ENCODE data around the gene ASB6.
A peak's percentile ranks its signal among the peaks of the same experiment; 100 is the strongest.

Gene ASB6, protein sequence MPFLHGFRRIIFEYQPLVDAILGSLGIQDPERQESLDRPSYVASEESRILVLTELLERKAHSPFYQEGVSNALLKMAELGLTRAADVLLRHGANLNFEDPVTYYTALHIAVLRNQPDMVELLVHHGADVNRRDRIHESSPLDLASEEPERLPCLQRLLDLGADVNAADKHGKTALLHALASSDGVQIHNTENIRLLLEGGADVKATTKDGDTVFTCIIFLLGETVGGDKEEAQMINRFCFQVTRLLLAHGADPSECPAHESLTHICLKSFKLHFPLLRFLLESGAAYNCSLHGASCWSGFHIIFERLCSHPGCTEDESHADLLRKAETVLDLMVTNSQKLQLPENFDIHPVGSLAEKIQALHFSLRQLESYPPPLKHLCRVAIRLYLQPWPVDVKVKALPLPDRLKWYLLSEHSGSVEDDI

DNA sequence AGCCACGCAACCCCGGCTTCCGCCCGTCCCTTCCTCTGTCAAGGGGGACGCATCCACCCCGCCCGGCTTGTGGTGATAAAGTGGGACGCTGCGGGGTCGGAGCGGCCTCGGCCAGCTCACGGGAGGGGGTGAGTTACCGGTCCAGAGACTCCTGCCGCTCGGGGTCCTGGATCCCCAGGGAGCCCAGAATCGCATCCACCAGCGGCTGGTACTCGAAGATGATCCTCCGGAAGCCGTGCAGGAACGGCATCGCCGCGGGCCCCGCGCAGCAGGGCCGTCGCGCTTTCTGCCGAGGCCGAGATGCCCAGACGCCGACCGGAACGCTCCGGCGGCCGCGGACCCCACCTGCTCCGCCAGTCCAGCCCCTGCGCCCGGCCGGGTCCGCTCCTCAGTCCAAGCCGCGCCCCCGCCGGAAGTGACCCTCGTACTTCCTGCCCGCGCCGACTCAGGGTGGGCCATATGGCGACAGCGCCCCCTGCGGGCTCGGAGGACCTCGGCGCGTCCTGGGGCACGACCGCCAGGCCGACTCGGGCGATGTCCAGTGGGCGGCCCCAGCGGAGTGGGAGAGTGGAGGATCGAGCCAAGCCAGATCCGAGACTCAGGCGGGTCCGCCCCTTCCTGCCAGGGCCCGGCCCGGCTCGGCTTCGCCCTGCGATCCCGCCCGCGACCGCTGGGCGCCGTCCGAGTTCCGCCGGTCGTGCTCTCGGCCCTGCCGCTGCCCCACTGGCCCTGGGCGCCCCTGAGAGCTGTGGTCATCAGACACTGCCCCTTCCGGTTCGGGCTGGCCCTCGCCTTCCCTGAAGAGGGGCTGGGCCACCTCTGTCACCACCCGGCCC, at the start of gene ASB6:
ASB6 (minus strand) TSS at position 402 of the 836 bp plus-strand sequence; CDS start at position 250, 152 bp downstream.
- no peaks in the 10 kb centered on the region for H3K27me3 Mint-ChIP-seq
- peaks cover 13% of the 10 kb centered on the region for H3K4me1 Mint-ChIP-seq
- ATAC-seq (ENCODE audit: low read depth): peak; percentile 88

GRCh38 chr9:129688285-129689043, 46.5 kb upstream of the ASB6 start:
- no peaks in the 10 kb centered on the region for H3K4me1 Mint-ChIP-seq
- H3K36me3 Mint-ChIP-seq: no peaks in the 10 kb centered on the region
- H3K9me3 Mint-ChIP-seq: peaks cover 3% of the 10 kb centered on the region
- H3K4me3 Mint-ChIP-seq: no peak overlapping the region
- no peak overlapping the region for H3K27ac Mint-ChIP-seq
- no peak for ATAC-seq (ENCODE audit: low read depth)
- no peak for DNase-seq (ENCODE audit: low spot score in 2 of 2)
- H3K27me3 Mint-ChIP-seq: peaks cover 9% of the 10 kb centered on the region

More for the DNA sequence above, at the start of gene ASB6:
- Mint-ChIP-seq H3K9me3 (no peaks in the 10 kb centered on the region), H3K4me3 (peak within 1 kb of the TSS; percentile 85), H3K36me3 (peaks cover 9% of the 10 kb centered on the region), H3K27ac (peak within 1 kb of the TSS; percentile 74)
- DNase-seq (ENCODE audit: low spot score in 2 of 2): peak; percentile 97 to 100

GRCh38 chr9:129687391-129687790, 45.4 kb upstream of the ASB6 start:
- no peaks in the 10 kb centered on the region for H3K36me3 Mint-ChIP-seq
- no peak overlapping the region for H3K4me3 Mint-ChIP-seq
- H3K4me1 Mint-ChIP-seq: no peaks in the 10 kb centered on the region
- H3K9me3 Mint-ChIP-seq: peaks cover under 1% of the 10 kb centered on the region
- no peak overlapping the region for H3K27ac Mint-ChIP-seq
- no peak for DNase-seq (ENCODE audit: low spot score in 2 of 2)
- H3K27me3 Mint-ChIP-seq: peaks cover 7% of the 10 kb centered on the region
- no peak for ATAC-seq (ENCODE audit: low read depth)

- Mint-ChIP-seq H3K9me3 (no peaks in the 10 kb centered on the region), H3K4me1 (no peaks in the 10 kb centered on the region), H3K4me3 (no peak overlapping the region), H3K27ac (no peak overlapping the region), H3K36me3 (no peaks in the 10 kb centered on the region), H3K27me3 (peaks cover 7% of the 10 kb centered on the region)
- DNase-seq (ENCODE audit: low spot score in 2 of 2): no peak
- ATAC-seq (ENCODE audit: low read depth): no peak
Measured at GRCh38 chr9:129686736-129687135, 44.8 kb upstream of the ASB6 start.

DNA sequence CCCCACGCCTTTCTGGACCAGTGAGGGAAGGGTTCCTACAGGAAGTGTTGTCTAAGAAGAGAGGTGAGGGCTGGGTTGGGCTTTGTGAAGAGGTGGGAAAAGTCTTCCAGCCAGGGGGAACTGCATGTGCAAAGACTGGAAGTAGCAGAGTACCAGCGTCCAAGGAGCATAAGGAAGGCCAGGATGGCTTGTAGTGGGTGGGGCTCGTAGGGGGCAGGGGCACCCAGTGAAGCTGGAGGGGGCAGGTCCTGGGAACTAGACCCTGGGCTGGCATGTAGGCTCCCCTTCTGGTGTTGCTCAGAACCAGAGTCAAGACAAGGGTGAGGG, 43.9 kb upstream of the ASB6 start:
- Mint-ChIP-seq H3K36me3 (no peaks in the 10 kb centered on the region), H3K4me1 (no peaks in the 10 kb centered on the region), H3K4me3 (no peak overlapping the region), H3K9me3 (no peaks in the 10 kb centered on the region), H3K27ac (no peak overlapping the region), H3K27me3 (peaks cover 7% of the 10 kb centered on the region)
- DNase-seq (ENCODE audit: low spot score in 2 of 2) (no peak), ATAC-seq (ENCODE audit: low read depth) (no peak)

GRCh38 chr9:129685220-129685932, 43.4 kb upstream of the ASB6 start:
- Mint-ChIP-seq H3K9me3 (no peaks in the 10 kb centered on the region), H3K4me3 (no peak overlapping the region), H3K27ac (no peak overlapping the region), H3K27me3 (peaks cover 9% of the 10 kb centered on the region), H3K36me3 (no peaks in the 10 kb centered on the region), H3K4me1 (no peaks in the 10 kb centered on the region)
- no peak for ATAC-seq (ENCODE audit: low read depth)
- DNase-seq (ENCODE audit: low spot score in 2 of 2): no peak

DNA sequence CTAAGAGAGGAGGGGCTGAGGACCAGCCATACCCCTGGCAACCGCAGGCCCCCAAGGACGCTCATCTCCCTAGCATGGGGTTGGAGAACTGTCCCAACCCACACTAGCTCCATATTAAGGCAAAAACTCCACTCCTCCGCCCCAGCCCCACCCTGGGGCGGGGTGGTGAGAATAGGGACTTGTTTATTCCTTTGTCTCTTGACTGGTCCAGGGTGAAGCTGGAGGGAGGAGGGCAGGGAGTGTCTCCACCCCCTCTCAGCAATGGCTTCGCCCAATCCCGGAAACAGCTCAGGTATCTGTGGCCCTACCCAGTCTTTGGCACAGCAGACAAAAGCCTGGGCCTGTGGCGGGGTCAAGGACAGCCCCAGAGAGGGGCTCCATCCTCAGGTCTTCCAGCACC, 40.4 kb upstream of the ASB6 start:
- H3K36me3 Mint-ChIP-seq: no peaks in the 10 kb centered on the region
- no peaks in the 10 kb centered on the region for H3K4me1 Mint-ChIP-seq
- no peaks in the 10 kb centered on the region for H3K9me3 Mint-ChIP-seq
- ATAC-seq (ENCODE audit: low read depth) (no peak), DNase-seq (ENCODE audit: low spot score in 2 of 2) (no peak)
- no peak overlapping the region for H3K4me3 Mint-ChIP-seq
- no peak overlapping the region for H3K27ac Mint-ChIP-seq
- H3K27me3 Mint-ChIP-seq: peaks cover 12% of the 10 kb centered on the region

DNA sequence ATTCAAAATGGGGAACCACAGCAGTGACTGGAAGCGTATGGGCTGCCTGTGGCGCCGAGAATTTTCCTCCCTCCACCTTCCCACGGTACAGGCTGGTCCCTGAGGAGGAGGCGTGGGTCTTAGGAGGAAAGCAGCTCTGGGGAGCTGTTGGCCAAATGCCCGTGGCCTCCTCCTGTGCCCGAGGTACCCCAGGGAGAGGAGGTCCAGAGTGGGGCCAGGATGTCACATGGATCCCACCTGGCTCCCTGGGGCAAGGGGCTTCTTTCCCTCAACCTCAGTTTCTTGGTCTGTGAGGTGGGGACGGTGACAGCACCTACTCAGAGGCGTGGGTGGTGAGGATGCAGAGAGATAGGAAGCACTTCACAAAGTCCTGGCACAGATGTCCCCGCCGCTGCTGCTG, 40.0 kb upstream of the ASB6 start:
- no peak overlapping the region for H3K27ac Mint-ChIP-seq
- no peak for ATAC-seq (ENCODE audit: low read depth)
- no peaks in the 10 kb centered on the region for H3K4me1 Mint-ChIP-seq
- DNase-seq (ENCODE audit: low spot score in 2 of 2): no peak
- no peaks in the 10 kb centered on the region for H3K9me3 Mint-ChIP-seq
- H3K36me3 Mint-ChIP-seq: no peaks in the 10 kb centered on the region
- H3K27me3 Mint-ChIP-seq: peaks cover 14% of the 10 kb centered on the region
- no peak overlapping the region for H3K4me3 Mint-ChIP-seq

- ATAC-seq (ENCODE audit: low read depth) (no peak), DNase-seq (ENCODE audit: low spot score in 2 of 2) (no peak)
- no peaks in the 10 kb centered on the region for H3K4me1 Mint-ChIP-seq
- H3K9me3 Mint-ChIP-seq: no peaks in the 10 kb centered on the region
- no peak overlapping the region for H3K27ac Mint-ChIP-seq
- peaks cover 17% of the 10 kb centered on the region for H3K27me3 Mint-ChIP-seq
- H3K4me3 Mint-ChIP-seq: no peak overlapping the region
- H3K36me3 Mint-ChIP-seq: no peaks in the 10 kb centered on the region
Measured at GRCh38 chr9:129679537-129679936, 37.6 kb upstream of the ASB6 start.

GRCh38 chr9:129678844-129679243, 36.9 kb upstream of the ASB6 start:
- no peak overlapping the region for H3K27ac Mint-ChIP-seq
- no peak overlapping the region for H3K4me3 Mint-ChIP-seq
- DNase-seq (ENCODE audit: low spot score in 2 of 2): no peak
- no peak for ATAC-seq (ENCODE audit: low read depth)
- no peaks in the 10 kb centered on the region for H3K9me3 Mint-ChIP-seq
- H3K4me1 Mint-ChIP-seq: no peaks in the 10 kb centered on the region
- peaks cover 17% of the 10 kb centered on the region for H3K27me3 Mint-ChIP-seq
- no peaks in the 10 kb centered on the region for H3K36me3 Mint-ChIP-seq

DNA sequence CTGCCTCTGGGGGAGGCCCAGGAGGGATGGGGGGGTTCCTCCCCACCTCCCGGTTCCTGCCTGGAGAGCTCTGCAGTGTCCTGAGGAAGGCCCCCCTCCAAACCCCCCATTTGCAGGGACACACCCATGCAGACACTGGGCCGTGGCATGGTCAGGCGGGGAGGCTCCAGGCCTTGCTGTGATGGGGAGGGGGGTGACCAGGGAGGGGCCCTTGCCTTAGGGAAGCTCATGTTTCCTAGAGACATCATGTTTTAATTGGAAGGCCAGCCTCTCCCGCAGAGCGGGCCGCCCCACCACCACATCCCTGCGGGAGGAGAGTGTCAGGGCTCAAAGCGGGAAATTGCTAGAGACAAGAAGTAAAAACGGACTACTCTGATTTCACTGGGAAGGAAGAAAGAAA, 35.5 kb upstream of the ASB6 start:
- peaks cover 14% of the 10 kb centered on the region for H3K27me3 Mint-ChIP-seq
- DNase-seq (ENCODE audit: low spot score in 2 of 2) (no peak), ATAC-seq (ENCODE audit: low read depth) (no peak)
- no peak overlapping the region for H3K4me3 Mint-ChIP-seq
- H3K4me1 Mint-ChIP-seq: no peaks in the 10 kb centered on the region
- no peak overlapping the region for H3K27ac Mint-ChIP-seq
- H3K9me3 Mint-ChIP-seq: no peaks in the 10 kb centered on the region
- no peaks in the 10 kb centered on the region for H3K36me3 Mint-ChIP-seq

DNA sequence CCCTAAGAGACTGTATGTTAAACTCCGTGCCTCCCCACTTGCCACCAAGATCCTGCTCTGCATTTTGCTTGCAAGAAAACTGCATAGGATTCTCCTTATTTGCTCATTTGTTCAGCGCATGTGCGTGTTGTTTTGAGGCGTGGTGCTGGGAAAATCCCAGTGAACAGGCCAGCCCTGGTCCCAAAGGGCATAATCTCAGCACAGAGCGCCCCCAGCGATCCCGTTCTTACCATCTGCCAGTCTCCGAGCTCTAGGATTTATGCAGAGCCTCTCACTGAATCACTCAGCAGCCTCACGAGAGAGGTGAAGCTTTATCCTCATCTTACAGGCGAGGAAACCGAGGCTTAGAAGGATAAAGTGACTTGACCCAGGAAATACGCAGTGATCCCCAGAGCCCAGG, 35.0 kb upstream of the ASB6 start:
- Mint-ChIP-seq H3K36me3 (no peaks in the 10 kb centered on the region), H3K4me3 (no peak overlapping the region), H3K9me3 (no peaks in the 10 kb centered on the region), H3K27ac (no peak overlapping the region), H3K4me1 (no peaks in the 10 kb centered on the region), H3K27me3 (peaks cover 13% of the 10 kb centered on the region)
- no peak for ATAC-seq (ENCODE audit: low read depth)
- DNase-seq (ENCODE audit: low spot score in 2 of 2): no peak

DNA sequence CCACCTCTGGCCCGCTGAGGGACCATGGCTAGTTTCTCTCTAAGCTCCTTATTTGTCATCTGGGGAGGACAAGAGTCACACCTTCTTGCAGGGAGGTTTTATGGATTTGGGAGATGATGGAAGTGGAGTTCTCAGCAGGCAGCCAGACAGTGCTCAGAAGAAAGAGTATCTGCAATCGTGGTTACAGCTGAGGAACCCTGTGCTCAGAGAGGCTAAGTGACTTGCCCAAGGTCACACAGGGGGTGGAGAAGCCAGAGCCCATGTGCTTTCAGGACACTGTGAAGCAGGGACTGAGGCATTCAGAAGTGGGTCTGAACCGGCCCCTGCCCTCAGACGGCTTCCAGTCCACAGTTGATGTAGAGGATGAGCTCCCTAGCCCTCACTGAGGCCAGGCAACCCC, 34.3 kb upstream of the ASB6 start:
- no peak for DNase-seq (ENCODE audit: low spot score in 2 of 2)
- no peak overlapping the region for H3K27ac Mint-ChIP-seq
- peaks cover 13% of the 10 kb centered on the region for H3K27me3 Mint-ChIP-seq
- ATAC-seq (ENCODE audit: low read depth): no peak
- H3K4me1 Mint-ChIP-seq: no peaks in the 10 kb centered on the region
- no peak overlapping the region for H3K4me3 Mint-ChIP-seq
- no peaks in the 10 kb centered on the region for H3K36me3 Mint-ChIP-seq
- H3K9me3 Mint-ChIP-seq: no peaks in the 10 kb centered on the region
